SIG-M5 (cell line): Measurements from ENCODE around the gene GFRA1.

Experiments
- DNase-seq: peaks from one replicate; lab custom pipeline; 2025; lab: John Stamatoyannopoulos, UW

GFRA1 gene

DNA sequence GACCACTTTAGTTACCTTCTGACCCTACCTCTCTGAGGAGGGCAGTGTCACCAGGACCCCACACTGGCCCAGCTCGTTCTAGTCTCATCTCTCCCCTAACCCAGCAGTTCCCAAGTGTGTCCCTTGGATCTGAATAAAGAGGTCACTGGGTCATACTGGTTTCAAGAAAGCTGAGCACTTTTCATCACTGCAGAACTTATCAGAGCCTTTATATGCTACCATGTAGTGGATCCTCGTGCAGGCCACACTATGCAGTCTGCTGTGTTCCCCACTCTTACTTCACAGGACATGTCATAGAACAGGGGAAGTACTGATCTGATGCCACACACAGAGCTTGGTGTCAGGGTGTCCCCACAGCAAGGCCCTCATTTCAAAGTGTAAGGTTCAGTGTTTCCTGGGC is 113.8 kb downstream of the GFRA1 start:
- DNase-seq: no peak

- no peak for DNase-seq
These were observed 115.0 kb downstream of the GFRA1 start for GRCh38 chr10:116158036-116158435.

- no peak for DNase-seq
These were observed 115.5 kb downstream of the GFRA1 start for GRCh38 chr10:116157485-116157884.

DNA sequence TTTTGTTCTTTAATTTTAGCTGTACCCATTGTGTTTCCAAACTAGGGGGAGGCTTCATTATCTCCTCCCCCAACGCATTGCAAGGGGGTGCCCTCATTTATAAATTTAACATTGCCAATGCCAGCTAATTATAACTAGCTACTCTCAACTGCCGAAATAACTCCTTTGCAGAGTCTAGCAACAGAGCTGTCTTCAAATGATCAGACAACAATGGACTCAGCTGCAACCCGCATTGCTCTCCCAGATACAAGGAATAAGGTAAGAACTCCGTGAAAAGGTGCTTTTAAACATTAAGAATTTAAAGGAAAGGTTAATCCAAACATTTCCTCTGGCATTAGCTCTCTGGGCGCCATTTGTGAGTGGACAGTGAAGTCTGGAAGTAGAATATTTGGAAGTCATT is 116.2 kb downstream of the GFRA1 start:
- DNase-seq: no peak

- DNase-seq: no peak
These were observed 117.8 kb downstream of the GFRA1 start for GRCh38 chr10:116155191-116155590.

- no peak for DNase-seq
These were observed 118.4 kb downstream of the GFRA1 start for GRCh38 chr10:116154651-116155050.

DNA sequence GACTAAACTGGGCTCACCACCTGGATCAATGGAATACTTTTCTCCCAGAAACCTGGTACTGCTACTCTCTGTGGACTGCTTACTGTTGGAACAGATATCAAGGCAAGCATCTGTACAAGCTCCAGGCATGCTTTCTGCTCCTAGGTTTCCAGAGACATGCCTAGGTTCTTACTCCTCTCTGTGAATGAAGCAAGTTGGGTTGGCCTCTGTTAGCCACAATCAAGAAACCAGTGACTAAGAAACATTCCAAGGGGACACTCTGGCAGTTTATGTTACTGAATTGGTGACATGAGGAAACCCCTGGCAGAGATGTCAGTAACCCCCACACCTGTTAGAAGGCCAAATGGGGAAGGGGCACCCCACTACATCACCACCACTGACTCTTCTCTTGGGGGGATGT is 121.9 kb downstream of the GFRA1 start:
- DNase-seq: no peak

DNA sequence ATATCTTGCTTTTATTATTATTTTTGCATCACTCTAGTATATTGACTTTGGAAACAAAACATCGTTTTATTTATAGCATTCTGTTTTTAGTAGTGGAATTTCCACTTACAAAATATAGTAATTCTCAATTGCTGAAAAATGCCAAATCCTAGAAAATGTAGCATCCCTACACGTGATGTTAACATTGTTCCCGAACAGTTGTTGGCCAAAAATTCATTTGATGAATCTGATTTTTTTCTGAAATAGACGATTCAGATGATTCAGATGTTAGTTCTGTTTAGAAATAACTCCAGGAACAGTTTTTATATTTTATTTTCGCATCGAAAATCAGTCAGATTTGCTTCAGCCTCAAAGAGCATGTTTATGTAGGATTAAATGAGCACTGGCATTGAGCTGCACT is 122.4 kb downstream of the GFRA1 start:
- DNase-seq: no peak

DNA sequence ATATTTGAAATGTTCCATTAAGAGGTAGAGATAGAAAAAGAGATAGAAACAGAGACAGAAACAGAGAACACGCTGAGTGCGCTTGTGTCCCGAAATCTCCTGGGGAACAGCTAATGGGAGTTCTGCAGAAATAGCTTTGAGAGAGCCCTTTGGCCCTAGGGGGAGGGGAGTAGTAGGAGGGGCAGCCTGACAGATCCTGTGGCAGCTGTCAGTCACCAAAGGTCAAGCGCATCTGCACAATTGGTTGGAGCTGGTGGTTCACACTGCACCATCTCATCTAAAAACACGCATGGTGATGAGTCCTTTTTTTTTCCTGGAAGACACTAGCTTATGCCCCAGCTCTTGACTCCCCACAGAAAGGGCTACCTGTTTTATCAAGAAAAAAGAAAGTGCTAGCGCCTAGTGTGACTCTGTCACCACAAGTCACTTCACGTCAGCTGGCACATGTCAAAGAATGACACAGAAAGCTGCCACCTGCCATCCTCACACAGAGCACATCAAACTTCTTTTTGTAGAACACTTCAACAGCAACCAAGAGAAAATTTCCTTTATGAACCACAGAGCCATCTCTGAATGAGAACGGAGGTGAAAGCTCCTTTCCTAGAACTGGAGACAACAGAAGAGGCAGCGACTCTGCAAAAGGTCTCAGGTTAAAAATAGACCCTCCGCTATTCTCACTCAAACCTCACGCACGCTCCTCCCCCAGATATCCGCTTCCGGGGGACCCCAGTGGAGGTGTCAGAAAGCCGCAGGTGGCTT is 125.7 kb downstream of the GFRA1 start:
- no peak for DNase-seq

DNA sequence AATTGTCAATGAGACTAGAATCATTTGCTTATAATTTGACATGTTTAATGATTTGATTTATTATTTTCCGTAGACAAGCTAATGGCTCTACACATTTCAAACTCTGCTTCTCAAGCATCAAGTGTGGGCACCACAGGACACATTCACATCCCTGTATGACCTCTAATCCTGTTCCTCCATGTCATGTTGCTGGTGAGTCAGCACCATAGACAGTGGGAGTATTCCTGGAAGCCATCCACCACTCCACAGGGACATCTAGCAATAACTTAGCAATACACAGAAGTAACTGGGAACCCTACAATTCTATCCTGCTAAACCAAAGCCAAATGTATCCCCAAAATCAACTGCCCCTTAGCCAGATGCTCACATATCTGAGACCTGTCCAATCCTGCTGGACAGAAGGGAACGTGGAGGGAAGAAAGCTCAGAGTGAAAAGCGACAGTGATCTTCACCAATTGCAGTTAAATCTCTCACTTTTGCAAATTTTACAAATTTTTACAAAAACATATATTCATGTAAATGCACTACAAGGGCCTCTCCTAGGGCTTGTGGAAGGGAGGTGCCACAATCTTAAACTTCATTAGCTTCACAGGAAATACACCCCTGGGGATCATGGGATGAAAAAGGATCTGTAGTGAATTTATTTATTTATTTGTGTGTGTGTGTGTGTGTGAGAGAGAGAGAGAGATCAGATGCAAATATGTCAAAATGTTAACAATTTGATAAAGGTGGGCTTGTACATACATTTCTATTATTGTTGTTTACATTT is 126.5 kb downstream of the GFRA1 start:
- no peak for DNase-seq

- DNase-seq: no peak
These were observed 129.3 kb downstream of the GFRA1 start for GRCh38 chr10:116143673-116144222.

GRCh38 chr10:116141855-116142254 is 131.2 kb downstream of the GFRA1 start:
- no peak for DNase-seq

- DNase-seq: no peak
These were observed 131.8 kb downstream of the GFRA1 start for GRCh38 chr10:116141246-116141645.

DNA sequence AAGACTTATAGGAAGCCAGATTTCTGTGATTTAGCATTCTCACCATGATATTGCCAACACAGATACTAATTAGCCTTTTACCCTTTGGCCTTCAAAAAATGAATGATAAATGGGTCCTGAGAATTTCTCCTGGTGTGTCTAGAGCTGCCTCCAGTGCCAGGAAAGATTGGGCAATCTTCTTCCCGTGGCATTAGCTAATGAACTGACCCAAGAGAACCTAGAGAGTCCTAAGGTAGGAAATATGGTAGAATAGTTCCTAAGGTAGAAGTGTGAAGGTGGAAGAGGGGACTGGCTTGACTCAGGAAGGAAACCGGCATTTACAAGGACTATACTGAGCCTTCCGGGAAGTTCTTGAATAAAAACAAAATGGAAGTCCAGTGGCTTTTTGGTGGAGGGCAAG is 133.1 kb downstream of the GFRA1 start:
- DNase-seq: no peak

DNA sequence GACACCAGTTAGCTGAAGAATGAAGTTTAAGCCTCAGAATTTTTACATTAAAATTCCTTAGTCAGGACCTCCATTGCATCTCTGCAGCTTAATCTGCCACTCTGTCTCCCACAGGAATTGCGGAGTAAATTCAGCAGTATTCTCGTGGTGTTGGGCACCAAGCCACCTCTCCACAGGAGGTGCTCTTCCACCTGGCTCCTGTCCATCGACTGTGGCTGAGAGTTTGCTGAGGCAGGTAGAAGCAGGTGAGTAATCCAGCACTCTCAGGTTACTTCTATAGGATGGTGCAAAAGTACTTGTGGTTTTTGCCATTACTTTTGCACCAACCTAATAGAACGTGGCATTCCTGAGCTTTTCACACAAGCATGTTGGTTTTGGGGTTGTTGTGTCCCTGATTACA is 134.1 kb downstream of the GFRA1 start:
- DNase-seq: no peak

- no peak for DNase-seq
These were observed 136.7 kb downstream of the GFRA1 start for GRCh38 chr10:116136261-116136660.

DNA sequence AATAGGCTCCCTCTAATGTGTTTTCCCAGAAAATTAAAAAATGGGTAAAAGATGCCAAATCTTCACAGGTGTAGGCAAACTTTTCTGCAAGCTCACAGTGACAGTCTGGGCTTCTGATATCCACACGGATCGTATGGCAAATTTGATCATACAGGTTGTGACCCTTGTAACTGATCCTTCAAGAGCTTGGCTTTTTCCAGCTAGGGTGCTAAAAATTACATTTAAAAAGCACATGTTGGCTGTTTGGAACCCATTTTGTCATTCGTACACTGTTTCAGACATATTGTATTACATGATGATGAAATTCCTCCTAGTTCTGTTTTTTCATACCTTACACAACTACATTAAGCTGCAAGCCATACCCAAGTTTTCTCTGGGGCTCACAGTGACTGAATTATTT is 138.7 kb downstream of the GFRA1 start:
- DNase-seq: no peak

- no peak for DNase-seq
These were observed 139.4 kb downstream of the GFRA1 start for GRCh38 chr10:116133634-116134033.

DNA sequence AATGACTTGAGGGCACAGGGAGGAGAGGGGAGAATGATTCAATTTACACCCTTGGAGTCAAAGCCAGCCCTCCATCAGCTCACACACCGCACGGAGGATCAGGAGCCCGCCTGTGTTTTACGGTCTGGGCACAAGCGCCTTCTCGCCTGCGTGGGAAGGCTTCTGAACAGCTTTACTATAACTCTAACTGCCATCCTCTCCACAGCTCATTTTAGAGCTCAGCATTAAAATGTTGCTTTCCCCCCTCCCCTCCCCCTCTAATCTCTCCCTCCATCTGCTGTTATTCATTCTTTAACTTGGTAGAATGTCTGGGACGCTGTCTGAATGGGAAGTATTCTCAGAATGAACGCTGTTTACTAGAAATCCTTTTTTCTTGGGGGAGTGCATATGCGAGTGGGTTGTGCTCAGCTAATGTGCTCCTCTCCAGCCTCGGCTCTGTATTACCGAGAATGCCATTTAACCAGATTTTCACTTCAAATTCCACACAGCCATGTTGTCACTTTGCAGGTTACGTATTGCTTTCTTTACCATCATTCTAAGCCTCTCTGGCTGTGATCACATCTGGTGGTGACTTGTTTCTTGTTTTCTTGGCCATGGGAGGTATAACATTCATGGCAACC is 140.1 kb downstream of the GFRA1 start:
- no peak for DNase-seq

DNA sequence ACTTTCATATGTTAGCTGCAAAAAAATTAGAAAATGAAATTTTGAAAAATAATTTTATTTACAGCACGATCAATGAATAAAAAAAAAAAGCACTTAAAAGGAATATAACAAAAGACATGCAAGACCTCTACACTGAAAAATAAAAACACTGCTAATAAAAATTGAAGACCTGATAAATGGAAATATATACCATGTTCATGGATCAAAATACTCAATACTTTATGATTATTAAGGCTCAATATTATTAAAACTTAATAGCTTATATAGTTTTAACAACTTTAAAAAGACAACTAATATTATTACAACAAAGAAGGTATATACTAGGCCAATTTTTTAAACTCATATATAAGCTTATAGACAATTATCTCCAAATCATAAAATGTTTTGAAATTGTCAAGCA is 143.0 kb downstream of the GFRA1 start:
- no peak for DNase-seq

DNA sequence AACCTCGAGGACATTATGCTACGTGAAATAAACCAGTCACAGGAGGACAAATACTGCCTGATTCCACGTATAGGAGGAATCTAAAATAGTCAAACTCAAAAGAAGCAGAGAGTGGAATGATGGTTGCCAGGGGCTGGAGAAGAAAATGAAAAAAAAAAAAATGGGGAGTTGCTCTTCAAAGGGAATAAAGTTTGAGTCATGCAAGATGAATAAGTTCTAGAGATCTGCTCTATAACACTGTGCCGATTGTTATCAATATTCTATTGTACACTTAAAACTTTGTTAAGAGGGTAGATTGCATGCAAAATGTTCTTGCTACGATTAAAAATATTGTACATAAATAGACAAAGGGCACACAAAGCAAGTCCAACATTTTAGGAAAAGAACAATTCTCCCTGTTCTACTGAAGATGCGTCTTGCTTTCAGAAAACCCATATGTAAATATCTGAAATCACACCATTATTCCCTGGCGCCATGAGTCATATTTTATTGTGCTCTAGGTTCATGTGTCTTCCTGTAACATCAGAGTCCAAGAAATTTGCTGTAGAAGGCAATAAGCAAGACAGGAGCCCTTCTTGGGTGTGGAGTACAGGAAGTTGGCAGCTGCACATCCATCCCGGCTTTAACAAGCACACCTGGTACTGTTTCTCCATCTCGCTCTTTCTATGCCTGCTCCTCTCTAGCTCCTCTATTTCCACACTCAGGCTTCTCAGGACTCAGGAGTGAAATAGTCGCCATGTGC is 145.9 kb downstream of the GFRA1 start:
- DNase-seq: no peak

GRCh38 chr10:116126239-116126638 is 146.8 kb downstream of the GFRA1 start:
- no peak for DNase-seq
